SU-DHL-6 (cell line): ENCODE data around the gene NAP1L1.

ENCODE experiments used
- H2AFZ ChIP-seq: fragments of 200-600 bp; sonication (generic); 2 replicates; pipeline ENCODE4 v1.6.1; 2014; ENCODE audit warnings: low read depth, mild to moderate bottlenecking, moderate library complexity, mixed read lengths, antibody characterized with exemption, low read length; ENCODE audit not compliant: severe bottlenecking
- H3F3A ChIP-seq: fragments of 200-600 bp; shearing (Covaris generic); 2 replicates; pipeline ENCODE4 v1.6.0; 2016; ENCODE audit warnings: antibody characterized with exemption, mild to moderate bottlenecking; ENCODE audit not compliant: insufficient read depth
- H3K27ac ChIP-seq: fragments of 200-600 bp; sonication (generic); 2 replicates; pipeline ENCODE4 v1.5.1; 2016; ENCODE audit warnings: low read depth, mild to moderate bottlenecking, low read length, moderate library complexity, mixed read lengths
- H3K27me3 ChIP-seq: fragments of 200-600 bp; sonication (generic), shearing (Covaris generic); 2 replicates; pipeline ENCODE4 v1.6.0; 2014; ENCODE audit warnings: mild to moderate bottlenecking, low read length
- H3K36me3 ChIP-seq: fragments of 200-600 bp; sonication (generic); 2 replicates; pipeline ENCODE4 v1.6.1; 2014; ENCODE audit warnings: mild to moderate bottlenecking, low read length, mixed read lengths
- H3K4me2 ChIP-seq: fragments of 300-600, 200-600 bp; shearing (Covaris generic), sonication (generic); 2 replicates; pipeline ENCODE4 v1.6.0; 2014; ENCODE audit warnings: low read length, low read depth, mild to moderate bottlenecking; ENCODE audit not compliant: poor library complexity, severe bottlenecking
- H3K4me3 ChIP-seq: fragments of 200-600 bp; sonication (generic); 2 replicates; pipeline ENCODE4 v1.5.1; 2014; ENCODE audit warnings: antibody characterized with exemption, low read length, mild to moderate bottlenecking, mixed read lengths; ENCODE audit not compliant: insufficient read depth, poor library complexity, severe bottlenecking
- H3K79me2 ChIP-seq: fragments of 200-600 bp; sonication (generic); 2 replicates; pipeline ENCODE4 v1.6.1; 2014; ENCODE audit warnings: mild to moderate bottlenecking, low read length, moderate library complexity; ENCODE audit not compliant: insufficient read depth
- H3K9ac ChIP-seq: fragments of 200-600 bp; sonication (generic); 2 replicates; pipeline ENCODE4 v1.7.0; 2014; ENCODE audit warnings: mild to moderate bottlenecking, low read length
- H3K9me2 ChIP-seq: fragments of 200-600 bp; sonication (generic); replicated peaks from 2 replicates; pipeline ENCODE4 v1.6.1; 2014; ENCODE audit warnings: low read length; ENCODE audit not compliant: insufficient read depth
- H3K9me3 ChIP-seq: fragments of 200-600 bp; sonication (generic); 2 replicates; pipeline ENCODE4 v1.6.1; 2014; ENCODE audit warnings: low read length, mixed read lengths; ENCODE audit not compliant: insufficient read depth
- H4K20me1 ChIP-seq: fragments of 200-600 bp; sonication (generic); 2 replicates; pipeline ENCODE4 v1.6.1; 2014; ENCODE audit warnings: low read depth, mild to moderate bottlenecking, antibody characterized with exemption, low read length, moderate library complexity, mixed read lengths
- EZH2phosphoT487 ChIP-seq: fragments of 200-600 bp; sonication (generic), shearing (Covaris generic); conservative IDR thresholded peaks from 2 replicates; pipeline ENCODE4 v1.6.1; 2018; ENCODE audit warnings: mild to moderate bottlenecking, antibody characterized with exemption, low read length, moderate library complexity, mixed read lengths
- TF ChIP-seq, protein P1 (sequence below): fragments of 200-600 bp; sonication (generic); IDR thresholded peaks from one replicate; pipeline ENCODE4 v1.5.1; 2017; ENCODE audit warnings: antibody characterized with exemption, mild to moderate bottlenecking, low read length, moderate library complexity; ENCODE audit not compliant: insufficient read depth, poor library complexity, severe bottlenecking

Gene NAP1L1

DNA sequence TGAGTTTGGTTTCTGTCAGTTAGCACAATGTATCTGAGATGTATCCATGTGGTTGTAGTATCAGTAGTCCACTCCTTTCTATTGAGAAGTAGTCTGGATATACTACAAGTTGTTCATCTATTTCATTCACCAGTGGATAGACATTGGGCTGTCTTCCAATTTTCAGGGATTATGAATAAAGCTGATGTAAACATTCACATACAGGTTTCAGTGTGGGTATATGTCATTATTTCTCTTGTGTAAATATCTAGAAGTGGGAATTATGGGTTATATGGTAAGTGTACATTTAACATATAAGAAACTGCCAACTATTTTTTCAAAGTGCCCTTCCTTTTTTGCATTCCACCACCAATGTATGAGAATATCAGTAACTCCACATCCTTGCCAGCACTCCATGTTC, 88.8 kb downstream of the NAP1L1 start:
- no peak overlapping the region for H3K4me2 ChIP-seq
- no peaks in the 10 kb centered on the region for H3F3A ChIP-seq
- no peak overlapping the region for H2AFZ ChIP-seq
- no peaks in the 10 kb centered on the region for H3K27me3 ChIP-seq
- H3K27ac ChIP-seq, result no peak overlapping the region
- H3K9me2 ChIP-seq, result no peaks in the 10 kb centered on the region
- TF ChIP-seq, protein P1, sequence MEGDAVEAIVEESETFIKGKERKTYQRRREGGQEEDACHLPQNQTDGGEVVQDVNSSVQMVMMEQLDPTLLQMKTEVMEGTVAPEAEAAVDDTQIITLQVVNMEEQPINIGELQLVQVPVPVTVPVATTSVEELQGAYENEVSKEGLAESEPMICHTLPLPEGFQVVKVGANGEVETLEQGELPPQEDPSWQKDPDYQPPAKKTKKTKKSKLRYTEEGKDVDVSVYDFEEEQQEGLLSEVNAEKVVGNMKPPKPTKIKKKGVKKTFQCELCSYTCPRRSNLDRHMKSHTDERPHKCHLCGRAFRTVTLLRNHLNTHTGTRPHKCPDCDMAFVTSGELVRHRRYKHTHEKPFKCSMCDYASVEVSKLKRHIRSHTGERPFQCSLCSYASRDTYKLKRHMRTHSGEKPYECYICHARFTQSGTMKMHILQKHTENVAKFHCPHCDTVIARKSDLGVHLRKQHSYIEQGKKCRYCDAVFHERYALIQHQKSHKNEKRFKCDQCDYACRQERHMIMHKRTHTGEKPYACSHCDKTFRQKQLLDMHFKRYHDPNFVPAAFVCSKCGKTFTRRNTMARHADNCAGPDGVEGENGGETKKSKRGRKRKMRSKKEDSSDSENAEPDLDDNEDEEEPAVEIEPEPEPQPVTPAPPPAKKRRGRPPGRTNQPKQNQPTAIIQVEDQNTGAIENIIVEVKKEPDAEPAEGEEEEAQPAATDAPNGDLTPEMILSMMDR, result no peak
- TF ChIP-seq EZH2phosphoT487, result no peak
- no peak overlapping the region for H3K4me3 ChIP-seq
- H4K20me1 ChIP-seq, result no peaks in the 10 kb centered on the region
- no peaks in the 10 kb centered on the region for H3K79me2 ChIP-seq
- H3K36me3 ChIP-seq, result no peaks in the 10 kb centered on the region
- H3K9me3 ChIP-seq, result no peaks in the 10 kb centered on the region
- no peak overlapping the region for H3K9ac ChIP-seq

DNA sequence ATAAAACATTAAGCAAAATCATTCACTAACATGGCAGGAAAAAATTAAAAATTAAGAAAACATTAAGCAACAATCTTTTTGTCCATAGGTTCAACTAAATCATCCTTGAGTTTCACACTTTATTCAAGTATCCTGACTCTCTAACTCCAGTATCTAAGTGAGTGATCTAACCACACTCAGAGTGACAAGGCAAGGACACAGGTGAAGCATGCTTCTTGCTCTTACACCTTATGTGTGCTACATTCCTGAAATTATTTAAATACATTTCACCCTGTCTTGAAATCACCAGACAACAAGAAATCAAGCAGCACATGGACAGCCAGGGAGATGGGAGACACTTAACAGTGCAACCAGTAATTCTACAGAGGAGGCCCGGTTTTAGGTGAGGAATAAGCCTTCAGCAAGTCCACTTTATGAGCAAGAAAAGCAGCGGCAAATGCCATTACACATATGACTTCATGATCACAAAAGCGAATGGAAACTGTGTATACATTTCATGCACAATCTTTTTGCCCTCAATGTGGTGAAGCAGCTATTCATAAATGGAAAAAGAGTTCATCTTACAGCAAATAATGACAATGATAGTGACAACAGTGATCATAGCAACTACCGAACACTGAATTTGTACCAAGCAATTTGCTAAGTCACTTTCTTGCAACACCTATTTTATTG, 90.3 kb downstream of the NAP1L1 start:
- H3K4me3 ChIP-seq, result no peak overlapping the region
- no peaks in the 10 kb centered on the region for H3K9me2 ChIP-seq
- no peaks in the 10 kb centered on the region for H3K36me3 ChIP-seq
- no peak overlapping the region for H2AFZ ChIP-seq
- no peak overlapping the region for H3K9ac ChIP-seq
- H3K4me2 ChIP-seq, result no peak overlapping the region
- H3K9me3 ChIP-seq, result no peaks in the 10 kb centered on the region
- H4K20me1 ChIP-seq, result no peaks in the 10 kb centered on the region
- H3K27ac ChIP-seq, result no peak overlapping the region
- H3K27me3 ChIP-seq, result no peaks in the 10 kb centered on the region
- no peaks in the 10 kb centered on the region for H3K79me2 ChIP-seq
- TF ChIP-seq, protein P1, result no peak
- TF ChIP-seq EZH2phosphoT487, result no peak
- H3F3A ChIP-seq, result no peaks in the 10 kb centered on the region

DNA sequence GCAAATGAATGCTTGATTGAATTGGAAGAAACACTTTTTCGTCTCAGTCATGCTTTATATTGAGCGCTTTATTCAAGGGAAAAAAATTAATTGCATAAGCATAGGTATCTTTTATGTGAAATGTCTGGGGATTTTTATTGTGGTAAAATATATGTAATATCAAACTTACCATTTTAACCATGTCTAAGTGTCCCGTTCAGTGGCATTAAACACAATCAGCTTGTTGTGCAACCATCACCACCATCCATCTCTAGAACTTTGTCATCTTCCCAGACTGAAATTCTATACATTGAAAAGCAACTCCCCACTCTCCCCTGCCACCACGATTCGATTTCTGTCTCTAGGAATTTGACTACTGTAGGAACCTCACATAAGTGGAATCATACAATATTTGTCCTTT, 92.7 kb downstream of the NAP1L1 start:
- Histone ChIP-seq H3K4me2 (no peak overlapping the region), H3K9me3 (no peaks in the 10 kb centered on the region), H3F3A (no peaks in the 10 kb centered on the region), H3K27me3 (no peaks in the 10 kb centered on the region), H3K36me3 (no peaks in the 10 kb centered on the region), H4K20me1 (no peaks in the 10 kb centered on the region), H3K4me3 (no peak overlapping the region), H3K27ac (no peak overlapping the region), H2AFZ (no peak overlapping the region), H3K79me2 (no peaks in the 10 kb centered on the region), H3K9ac (no peak overlapping the region), H3K9me2 (no peaks in the 10 kb centered on the region)
- TF ChIP-seq, protein P1, result no peak
- no peak for TF ChIP-seq EZH2phosphoT487
